ENCODE measurements around the gene LRP10.

LRP10 gene

DNA sequence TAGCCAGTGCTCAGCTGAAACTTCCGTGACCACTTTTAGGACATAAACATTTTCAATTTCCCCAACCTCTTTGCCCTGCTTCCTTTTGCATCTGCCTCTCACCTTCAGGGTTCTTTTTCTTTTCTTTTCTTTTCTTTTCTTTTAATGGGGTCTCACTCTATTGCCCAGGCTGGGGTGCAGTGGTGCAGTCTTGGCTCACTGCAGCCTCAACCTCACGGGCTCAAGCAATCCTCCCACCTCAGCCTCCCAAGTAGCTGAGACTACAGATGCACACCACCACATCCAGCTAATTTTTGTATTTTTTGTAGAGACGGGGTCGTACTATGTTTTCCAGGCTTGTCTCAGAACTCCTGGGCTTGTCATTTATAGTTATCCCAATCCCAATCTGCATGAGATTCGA is 4.7 kb upstream of the LRP10 start:
- DNase-seq, result no peak

DNA sequence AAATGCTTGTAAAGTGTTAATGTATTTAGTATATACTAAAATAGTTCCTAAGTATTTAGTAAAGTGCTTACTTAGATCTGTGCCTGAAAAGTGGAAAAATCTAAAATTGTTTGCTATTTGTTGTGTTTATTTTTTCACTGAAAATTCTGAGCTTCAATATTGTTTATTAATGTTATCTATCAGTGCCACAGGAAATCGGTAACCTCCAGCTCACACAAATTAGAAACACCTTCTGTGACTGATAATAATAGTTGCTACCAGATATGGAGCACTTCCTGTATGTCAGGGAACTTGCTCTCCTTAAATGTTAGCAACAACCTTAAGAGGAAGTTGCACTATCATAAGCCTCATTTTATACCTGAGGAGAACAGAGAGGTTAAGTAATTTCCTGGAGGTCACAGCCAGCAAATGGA is 723 bp upstream of the LRP10 start:
- no peak for DNase-seq

DNA sequence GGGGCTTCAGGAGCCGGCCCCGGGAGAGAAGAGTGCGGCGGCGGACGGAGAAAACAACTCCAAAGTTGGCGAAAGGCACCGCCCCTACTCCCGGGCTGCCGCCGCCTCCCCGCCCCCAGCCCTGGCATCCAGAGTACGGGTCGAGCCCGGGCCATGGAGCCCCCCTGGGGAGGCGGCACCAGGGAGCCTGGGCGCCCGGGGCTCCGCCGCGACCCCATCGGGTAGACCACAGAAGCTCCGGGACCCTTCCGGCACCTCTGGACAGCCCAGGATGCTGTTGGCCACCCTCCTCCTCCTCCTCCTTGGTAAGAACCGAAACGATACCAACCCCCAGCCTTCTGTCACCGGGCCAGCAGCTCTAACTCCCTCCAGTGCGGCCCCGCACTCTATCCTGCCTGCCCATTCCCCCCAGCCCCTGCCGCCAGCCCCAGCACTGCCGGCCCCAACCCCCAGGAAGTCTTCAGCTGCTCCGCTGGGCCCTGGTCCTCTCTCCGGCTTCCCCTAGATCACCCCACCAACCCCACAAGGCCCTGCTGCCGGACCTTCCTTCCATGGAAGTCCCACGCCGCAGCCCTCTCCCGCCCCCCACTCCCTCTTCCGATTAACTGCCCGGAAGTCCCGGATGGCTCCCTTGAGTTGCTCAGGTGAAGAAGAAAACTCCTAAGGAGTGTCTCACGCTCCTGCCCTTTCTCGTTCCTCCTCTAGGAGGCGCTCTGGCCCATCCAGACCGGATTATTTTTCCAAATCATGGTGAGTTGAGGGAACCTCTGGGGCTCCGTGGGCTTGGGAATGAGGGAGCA is 693 bp downstream of the LRP10 start:
- peak; percentile 67 for DNase-seq

DNA sequence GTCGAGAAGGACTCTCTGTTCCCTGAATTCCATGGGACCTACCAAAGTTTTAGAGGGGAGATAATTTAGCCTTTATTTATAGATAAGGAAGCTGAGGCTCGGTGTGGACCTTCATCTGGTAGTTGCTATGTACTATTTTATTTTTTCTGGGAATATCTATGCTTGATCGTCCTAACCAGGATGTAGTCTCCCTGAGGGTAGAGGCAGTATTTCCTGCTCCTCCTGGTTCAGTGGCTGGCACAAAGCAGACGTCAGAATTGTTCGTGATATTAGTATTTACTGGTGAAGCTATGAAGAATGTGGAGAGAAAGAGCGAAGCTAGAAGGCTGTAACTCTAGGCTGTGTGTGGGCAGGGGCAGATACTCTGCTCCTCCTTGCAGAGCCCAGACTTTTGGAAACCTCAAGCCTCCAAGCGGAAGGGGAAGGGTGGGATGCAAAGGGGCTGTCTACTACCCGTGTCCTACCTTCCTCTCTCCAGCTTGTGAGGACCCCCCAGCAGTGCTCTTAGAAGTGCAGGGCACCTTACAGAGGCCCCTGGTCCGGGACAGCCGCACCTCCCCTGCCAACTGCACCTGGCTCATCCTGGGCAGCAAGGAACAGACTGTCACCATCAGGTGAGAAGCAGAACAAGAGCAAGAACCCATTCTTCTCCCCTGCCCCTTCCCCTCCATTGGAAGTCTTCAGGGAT is 1.4 kb downstream of the LRP10 start:
- no peak for DNase-seq

DNA sequence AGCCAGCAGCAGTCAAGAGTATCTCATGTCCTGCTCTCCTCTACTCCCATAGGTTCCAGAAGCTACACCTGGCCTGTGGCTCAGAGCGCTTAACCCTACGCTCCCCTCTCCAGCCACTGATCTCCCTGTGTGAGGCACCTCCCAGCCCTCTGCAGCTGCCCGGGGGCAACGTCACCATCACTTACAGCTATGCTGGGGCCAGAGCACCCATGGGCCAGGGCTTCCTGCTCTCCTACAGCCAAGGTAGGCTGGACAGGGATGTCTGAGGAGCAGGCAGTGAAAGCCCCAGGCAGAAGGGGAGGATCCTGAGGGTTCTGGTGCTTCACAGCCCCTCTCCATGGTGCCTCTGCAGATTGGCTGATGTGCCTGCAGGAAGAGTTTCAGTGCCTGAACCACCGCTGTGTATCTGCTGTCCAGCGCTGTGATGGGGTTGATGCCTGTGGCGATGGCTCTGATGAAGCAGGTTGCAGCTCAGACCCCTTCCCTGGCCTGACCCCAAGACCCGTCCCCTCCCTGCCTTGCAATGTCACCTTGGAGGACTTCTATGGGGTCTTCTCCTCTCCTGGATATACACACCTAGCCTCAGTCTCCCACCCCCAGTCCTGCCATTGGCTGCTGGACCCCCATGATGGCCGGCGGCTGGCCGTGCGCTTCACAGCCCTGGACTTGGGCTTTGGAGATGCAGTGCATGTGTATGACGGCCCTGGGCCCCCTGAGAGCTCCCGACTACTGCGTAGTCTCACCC is 3.6 kb downstream of the LRP10 start:
- no peak for DNase-seq

DNA sequence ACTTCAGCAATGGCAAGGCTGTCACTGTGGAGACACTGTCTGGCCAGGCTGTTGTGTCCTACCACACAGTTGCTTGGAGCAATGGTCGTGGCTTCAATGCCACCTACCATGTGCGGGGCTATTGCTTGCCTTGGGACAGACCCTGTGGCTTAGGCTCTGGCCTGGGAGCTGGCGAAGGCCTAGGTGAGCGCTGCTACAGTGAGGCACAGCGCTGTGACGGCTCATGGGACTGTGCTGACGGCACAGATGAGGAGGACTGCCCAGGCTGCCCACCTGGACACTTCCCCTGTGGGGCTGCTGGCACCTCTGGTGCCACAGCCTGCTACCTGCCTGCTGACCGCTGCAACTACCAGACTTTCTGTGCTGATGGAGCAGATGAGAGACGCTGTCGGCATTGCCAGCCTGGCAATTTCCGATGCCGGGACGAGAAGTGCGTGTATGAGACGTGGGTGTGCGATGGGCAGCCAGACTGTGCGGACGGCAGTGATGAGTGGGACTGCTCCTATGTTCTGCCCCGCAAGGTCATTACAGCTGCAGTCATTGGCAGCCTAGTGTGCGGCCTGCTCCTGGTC is 4.3 kb downstream of the LRP10 start:
- DNase-seq, result no peak

DNA sequence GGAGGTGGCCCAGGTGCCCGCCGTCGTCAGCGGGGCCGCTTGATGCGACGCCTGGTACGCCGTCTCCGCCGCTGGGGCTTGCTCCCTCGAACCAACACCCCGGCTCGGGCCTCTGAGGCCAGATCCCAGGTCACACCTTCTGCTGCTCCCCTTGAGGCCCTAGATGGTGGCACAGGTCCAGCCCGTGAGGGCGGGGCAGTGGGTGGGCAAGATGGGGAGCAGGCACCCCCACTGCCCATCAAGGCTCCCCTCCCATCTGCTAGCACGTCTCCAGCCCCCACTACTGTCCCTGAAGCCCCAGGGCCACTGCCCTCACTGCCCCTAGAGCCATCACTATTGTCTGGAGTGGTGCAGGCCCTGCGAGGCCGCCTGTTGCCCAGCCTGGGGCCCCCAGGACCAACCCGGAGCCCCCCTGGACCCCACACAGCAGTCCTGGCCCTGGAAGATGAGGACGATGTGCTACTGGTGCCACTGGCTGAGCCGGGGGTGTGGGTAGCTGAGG is 5.5 kb downstream of the LRP10 start:
- no peak for DNase-seq

DNA sequence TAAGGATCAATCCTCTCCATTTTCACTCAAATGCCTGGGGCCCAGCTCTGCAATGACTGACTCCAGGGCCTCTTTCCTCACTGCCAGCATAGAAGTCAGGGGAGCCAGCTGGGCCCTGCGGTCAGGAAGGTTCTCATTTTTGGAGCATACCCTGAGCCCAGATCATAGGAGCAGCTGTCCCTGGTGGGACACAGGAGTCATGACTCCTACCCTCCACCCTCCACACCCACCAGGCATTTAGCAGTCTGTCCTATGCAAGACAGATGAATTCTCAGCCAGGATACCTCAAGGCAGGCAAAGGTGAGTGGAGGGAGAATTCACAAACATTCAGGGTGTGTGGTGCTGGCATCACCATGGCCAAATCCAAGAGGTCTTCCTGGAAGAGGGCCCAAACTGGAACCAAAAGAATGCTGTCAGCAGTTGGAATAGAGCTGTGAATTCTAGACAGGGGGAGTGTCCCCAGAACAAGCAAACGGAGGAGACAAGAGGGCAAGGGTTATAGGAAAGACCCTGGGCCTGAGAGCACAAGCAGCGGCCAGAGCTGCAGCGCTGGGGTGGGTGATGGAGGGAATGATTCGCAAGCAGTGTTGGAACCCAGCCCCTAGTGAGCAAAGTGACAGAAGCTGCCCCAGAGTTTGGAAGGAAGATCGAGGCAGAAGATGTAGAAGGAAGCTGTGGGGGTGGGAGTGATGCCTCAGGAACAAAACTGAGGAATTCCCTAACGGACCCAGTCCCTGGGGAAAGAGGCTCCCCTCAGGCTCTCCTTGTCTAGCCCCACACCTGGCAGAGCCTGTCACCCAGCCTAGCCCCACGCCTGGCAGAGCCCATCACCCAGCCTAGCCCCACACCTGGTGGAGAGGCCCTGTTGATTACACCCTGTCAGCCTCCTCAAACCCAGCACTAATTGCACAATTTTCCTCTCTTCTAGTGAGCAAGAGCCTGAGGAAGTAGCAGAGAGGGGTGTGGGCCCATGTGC is 7.0 kb downstream of the LRP10 start:
- DNase-seq, result no peak

DNA sequence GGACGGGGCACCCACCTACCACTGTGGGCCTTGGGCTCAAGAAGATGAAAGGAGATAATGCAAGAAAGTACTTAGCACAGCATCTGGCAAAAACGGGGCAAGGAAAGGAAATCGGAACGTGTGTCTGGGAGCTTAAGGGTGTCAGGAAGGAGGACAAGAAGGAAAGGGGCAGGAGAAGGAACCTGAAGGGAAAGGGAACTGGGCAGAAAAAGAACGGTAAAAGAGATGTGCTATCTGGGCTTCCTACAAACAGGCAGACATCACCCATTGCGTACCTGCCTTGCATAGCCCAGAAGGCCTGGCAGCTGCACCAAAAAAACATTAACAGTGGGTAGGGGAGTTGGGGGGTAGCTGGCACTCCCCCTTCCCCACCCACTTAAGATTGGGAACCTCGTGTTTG is 10.5 kb downstream of the LRP10 start:
- DNase-seq, result no peak

DNA sequence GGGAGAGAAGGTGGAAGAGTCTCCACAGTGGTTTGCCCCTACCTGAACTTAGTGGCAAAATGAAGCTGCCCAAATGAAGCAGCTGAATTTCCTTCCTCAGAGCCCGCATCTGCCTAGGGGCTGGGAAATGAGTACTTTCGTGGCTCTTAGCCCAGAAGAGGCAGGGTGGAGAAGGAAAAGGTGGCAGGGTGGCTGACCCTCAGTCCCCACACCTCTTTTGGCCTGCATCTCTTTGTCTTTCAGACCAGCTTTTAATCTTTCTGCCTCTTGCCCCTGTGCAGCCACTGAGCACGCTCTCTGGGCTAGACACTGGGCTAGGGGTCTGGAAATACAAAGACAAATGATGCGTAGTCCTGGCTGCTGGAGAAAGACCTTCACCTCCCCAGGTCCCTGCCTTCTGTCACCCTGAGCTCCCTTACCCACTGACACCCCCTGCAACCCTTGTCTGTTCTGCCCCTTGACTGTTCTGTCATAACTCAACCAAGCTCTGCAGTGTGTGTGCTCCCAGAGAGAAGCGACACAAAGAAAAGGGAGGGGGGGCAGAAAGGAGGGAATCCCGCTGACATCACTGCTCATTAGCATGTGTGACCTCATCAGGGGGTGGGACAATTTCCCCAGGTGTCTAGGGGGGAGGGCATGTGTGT is 11.1 kb downstream of the LRP10 start:
- DNase-seq, result peak; percentile 79

DNA sequence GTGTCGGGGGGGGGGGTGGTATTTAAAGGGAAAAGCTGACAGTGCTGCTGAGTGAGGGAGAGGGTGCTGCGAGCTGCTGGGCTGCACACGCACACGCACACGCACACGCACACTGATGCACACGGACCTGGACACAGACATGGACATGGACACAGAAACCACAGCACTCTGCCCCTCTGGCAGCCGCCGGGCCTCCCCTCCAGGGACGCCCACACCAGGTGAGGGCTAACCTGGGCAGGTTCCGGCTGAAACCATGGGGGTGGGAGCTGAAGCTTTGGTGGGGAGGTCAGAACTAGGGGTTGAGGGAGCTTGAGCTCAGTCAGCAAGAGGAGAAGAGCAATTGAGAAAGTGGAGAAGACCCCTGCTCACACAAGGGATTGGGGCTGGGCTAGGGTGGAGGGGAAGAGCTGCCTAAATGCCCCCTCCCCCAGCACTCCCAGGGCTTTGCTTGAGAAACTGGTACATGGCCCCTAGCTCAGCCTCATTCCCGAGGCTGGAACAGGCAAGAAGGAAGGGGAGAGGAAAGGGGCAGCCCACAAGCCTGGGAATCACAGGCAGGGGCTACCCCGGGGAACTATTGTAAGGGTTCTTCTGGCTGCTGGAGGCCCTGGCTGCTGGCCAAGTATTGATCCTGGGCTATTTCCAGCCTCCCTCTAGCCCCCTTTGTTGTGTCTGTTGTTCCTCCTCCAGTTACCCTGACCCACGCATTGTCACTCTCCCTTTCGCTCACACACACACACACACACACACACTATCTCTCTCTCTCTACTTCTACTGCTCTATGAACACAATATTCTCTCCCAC is 11.8 kb downstream of the LRP10 start, which contains the start of gene REM2:
Gene REM2, plus strand, starts transcription at position 50 of the 804 bp plus-strand sequence. Its CDS starts 66 bp downstream, at position 116.
- peak; percentile 66 for DNase-seq

DNA sequence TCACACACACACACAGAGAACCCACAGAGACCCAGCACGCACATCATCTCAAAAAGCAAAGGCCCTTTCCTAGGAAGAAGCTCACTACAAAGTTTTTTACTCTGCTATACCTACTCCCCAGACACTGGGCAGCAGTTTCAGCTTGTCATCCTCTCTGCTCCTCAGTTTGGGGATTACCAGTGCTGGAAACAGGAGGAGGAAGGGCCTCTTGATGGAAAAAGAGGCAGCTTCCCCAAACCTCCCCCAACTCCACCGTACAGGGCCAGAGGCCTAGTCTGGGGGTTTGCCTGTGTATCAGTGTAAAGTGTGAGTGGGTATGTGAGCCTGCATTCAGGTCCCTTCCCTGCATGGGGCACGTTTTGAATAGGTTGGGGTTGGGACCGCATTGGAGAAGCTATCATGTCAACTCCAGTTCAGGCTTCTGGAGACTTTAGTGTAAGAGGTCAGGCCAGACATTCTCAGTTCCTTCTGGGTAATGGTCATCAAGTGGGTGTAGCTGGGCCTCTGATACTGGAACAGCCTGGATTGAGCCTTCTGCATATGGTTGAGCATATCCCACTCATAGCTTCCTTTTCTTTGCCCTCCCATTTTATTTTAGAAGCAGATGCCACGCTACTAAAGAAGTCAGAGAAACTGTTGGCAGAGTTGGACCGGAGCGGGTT is 12.7 kb downstream of the LRP10 start:
- DNase-seq, result no peak

DNA sequence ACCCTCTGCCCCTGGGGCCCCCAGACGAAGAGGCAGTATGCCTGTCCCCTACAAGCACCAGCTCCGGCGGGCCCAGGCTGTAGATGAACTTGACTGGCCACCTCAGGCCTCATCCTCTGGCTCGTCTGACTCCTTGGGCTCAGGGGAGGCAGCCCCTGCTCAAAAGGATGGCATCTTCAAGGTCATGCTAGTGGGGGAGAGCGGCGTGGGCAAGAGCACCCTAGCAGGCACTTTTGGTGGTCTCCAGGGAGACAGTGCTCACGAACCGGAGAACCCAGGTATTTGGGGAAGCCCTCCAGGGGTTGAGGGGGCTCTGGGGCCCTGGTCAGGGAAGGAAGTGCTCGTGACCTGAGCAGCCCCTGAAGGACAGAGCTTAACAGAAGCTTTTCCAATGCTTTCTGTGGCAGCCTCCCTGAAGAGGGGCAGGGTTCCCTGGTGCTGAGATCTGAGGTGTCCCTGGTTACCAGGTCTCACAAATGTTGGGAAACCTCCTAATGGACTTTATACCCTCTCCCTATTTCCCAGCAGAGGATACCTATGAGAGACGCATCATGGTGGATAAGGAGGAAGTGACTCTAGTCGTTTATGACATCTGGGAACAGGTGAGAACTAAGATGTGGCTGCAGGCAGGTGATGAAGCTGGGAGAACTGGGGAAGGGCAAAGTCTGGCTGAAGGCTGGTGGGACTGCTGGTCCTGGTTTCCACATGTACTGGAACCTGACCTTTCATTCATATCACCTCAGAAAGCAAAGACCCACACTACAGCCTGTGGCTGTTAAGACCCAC is 13.4 kb downstream of the LRP10 start:
- no peak for DNase-seq

DNA sequence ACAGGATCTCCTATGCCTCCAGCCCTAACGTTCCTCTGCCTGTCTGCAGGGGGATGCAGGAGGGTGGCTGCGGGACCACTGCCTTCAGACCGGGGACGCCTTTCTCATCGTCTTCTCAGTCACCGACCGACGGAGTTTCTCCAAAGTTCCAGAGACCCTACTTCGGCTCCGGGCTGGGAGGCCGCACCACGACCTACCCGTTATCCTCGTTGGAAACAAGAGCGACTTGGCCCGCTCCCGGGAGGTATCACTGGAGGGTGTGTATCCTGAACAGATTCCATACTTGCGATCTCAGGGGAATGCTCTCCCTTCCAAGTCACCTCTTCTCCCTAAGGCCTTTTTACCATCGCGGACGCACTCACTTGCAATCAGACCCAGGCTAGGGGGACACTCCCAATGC is 14.4 kb downstream of the LRP10 start:
- DNase-seq, result no peak

DNA sequence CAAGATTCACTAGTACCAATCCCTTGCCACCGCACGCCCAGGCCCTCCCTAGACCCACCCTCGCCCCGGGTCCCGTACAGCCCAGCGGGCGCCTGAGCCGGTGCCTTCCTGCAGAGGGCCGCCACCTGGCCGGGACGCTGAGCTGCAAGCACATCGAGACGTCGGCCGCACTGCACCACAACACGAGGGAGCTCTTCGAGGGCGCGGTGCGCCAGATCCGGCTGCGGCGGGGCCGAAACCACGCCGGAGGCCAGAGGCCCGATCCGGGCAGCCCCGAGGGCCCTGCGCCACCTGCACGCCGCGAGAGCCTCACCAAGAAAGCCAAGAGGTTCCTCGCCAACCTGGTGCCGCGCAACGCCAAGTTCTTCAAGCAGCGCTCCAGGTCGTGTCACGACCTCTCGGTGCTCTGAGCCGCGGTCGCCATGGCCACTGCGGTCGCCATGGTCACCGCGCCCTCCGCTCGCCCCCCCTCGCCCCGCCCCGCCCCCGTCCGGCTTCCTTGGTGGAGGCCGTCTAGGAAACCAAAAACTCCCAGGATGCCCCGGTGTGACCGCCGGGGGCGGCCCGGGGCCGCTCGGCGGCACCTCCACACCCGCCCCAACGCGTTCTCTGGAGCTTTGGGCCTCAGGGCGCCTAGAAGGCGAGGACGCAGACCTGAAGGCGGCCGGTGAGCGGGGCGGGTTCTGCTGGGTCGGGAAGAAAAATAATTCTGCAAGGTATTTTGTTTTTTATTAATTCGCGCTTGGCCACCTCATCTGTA is 15.1 kb downstream of the LRP10 start:
- DNase-seq, result peak; percentile 83

DNA sequence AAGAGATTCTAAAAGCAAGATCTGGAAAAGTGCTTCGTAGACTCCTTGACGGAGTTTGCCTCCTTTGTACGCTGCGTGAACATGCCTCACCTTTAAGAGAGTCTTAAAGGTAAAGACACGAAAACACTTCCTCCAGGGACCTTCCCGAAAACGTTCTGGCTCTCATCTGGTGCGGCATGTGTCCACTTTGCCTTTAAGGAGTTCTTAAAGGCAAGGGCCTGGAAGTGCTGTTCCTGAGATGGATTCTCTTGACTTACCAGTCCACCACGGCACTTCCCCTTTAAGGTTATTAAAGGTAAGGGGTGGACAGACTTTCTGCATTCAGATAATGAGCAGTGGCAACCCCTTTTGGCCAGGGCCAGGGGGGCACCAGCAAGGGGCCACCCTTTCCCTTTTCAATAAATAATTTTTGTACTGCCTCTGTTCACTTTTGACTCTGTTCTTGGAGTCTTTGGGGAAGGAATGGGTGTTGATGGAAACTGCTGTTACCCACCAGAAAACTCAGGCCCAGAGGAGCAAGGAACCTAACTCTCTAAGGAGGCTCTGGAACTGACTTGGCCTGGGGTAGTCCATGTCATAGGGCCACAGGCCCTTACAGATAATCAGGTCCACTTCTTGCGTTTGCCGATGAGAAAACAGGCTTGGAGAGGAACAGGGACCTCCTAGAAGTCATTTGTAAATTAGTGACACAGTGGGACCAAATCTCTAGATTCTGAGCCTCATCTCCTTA is 15.9 kb downstream of the LRP10 start:
- DNase-seq, result peak; percentile 99

DNA sequence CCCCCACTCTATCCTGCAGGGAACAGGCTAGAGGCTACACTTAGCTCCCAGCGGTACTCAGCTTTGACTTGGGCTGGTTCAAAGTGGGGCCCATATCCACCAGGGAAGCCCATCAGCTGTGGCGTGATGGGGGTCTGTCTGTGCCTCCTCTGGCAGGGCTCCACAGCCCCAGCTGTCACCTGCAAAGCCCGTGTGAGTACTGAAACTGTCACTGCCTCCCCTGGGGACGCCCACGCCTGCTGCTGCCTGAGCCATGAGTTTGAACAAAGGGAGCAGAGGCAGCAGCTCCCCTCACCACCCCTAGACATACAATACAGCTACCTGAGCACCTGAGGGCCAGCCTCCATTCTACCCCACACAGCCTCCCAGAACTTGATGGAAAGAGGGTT is 16.4 kb downstream of the LRP10 start:
- DNase-seq, result no peak

DNA sequence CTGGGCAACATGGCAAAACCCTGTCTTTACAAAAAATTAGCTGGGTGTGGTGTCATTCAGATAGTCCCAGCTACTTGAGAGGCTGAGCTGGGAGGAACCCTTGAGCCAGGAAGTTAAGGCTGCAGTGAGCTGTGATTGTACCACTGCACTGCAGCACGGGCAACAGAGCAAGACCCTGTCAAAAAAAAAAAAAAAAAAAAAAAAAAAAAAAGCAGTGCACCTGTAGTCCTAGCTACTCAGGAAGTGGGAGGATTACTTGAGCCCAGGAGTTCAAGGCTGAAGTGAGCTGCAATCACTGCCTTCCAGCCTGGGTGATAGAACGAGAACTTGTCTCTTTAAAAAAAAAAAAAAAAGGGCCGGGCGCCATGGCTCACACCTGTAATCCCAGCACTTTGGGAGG is 17.1 kb downstream of the LRP10 start:
- no peak for DNase-seq

All from NCI-H1105 treated with DMSO at 0.1 percent for 48 hours (cell line).